Retinal pigment epithelial cell (primary cell): Measurements from ENCODE around the gene RASL11B.

ENCODE experiments used
- DNase-seq: peaks from one replicate; pipeline ENCODE4 v3.0.0-alpha.2; 2010; ENCODE audit warnings: low read depth
- H3K4me3 ChIP-seq: 2 replicates; pipeline ENCODE4 v1.5.1; 2011; ENCODE audit warnings: mild to moderate bottlenecking, low read length, control low read depth, moderate library complexity
- TF ChIP-seq, protein P1 (sequence below): conservative IDR thresholded peaks from 2 replicates; pipeline ENCODE4 v1.5.1; 2011; ENCODE audit warnings: low read depth, low read length, control low read depth, inconsistent platforms

RASL11B gene

DNA sequence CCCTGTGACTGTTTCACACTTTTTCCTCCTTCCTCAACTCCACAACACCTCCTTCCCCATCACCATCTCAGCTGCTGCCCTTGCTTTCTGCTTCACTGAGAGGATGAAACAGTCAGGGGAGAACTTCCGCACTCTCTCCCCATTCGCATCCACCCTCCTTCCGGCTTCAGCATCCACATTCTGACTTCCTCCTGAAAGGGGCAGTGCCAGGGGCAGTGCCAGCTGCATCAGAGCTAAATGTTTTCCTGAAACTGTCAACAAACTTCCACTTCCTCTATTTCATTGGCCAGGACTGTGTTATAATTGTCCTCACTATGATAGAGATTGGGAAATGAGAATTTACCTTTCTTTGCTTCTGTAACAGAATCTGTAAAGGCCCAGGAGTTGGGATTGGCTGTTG, 18.2 kb upstream of the RASL11B start:
- TF ChIP-seq, protein P1, sequence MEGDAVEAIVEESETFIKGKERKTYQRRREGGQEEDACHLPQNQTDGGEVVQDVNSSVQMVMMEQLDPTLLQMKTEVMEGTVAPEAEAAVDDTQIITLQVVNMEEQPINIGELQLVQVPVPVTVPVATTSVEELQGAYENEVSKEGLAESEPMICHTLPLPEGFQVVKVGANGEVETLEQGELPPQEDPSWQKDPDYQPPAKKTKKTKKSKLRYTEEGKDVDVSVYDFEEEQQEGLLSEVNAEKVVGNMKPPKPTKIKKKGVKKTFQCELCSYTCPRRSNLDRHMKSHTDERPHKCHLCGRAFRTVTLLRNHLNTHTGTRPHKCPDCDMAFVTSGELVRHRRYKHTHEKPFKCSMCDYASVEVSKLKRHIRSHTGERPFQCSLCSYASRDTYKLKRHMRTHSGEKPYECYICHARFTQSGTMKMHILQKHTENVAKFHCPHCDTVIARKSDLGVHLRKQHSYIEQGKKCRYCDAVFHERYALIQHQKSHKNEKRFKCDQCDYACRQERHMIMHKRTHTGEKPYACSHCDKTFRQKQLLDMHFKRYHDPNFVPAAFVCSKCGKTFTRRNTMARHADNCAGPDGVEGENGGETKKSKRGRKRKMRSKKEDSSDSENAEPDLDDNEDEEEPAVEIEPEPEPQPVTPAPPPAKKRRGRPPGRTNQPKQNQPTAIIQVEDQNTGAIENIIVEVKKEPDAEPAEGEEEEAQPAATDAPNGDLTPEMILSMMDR, result no peak
- no peak for DNase-seq
- H3K4me3 ChIP-seq, result no peak overlapping the region

DNA sequence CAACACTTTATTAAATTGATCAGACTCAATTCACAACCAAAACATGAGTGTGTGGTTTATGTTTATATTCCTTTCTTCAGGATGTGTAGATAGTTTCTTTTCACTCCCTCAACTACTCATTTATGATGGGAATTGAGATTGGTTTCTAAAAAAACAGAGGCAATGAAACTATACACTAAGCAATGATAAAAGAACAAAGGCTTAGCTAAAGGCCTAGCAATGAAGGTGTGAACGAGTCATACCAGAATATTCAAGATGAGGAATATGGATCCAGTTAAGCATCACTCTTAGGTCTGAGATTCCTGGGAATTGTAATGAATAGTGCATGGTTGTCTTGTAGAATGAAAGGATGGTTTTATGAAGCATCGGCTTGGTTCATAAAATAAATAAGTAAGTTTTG, 17.5 kb upstream of the RASL11B start:
- TF ChIP-seq, protein P1, result no peak
- DNase-seq, result no peak
- H3K4me3 ChIP-seq, result no peak overlapping the region

DNA sequence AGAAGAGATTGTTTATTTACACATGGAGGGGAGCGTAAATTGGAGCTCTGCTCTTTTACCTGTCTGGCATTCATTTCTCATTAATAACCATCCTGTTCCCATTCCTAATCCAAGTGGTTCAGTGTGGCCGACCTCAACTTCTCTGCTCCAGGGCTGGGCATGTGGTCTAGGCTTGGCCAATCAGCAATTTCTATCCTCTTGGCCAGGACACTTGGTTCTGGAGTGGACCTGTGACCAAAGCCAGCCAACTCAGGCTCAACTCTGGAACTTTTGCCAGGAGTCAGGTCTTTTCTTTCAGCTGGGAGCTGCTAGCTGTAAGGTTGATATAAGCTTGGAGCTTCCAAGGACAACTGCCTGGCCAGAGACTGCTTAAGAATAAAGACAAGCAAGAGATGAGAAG, 15.6 kb upstream of the RASL11B start:
- no peak overlapping the region for H3K4me3 ChIP-seq
- TF ChIP-seq, protein P1, result no peak
- no peak for DNase-seq

DNA sequence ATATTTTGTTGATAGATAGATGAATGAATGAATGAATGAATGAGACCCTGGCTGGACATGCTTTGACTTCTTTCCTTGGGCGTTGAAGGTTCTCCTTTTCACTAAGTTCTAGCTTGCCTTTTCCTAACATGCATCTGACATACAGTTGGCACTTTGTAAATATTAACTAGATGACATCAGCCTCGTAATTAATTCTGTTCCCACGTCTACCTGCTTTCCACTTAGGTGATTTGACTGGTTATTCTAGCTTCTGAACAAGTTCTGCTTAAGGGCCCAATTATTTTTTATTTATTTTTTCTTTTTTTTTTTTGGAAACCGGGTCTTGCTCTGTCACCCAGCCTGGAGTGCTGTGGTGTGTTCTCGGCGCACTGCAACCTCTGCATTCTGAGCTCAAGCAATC, 13.9 kb upstream of the RASL11B start:
- no peak for DNase-seq
- TF ChIP-seq, protein P1, result no peak
- no peak overlapping the region for H3K4me3 ChIP-seq

DNA sequence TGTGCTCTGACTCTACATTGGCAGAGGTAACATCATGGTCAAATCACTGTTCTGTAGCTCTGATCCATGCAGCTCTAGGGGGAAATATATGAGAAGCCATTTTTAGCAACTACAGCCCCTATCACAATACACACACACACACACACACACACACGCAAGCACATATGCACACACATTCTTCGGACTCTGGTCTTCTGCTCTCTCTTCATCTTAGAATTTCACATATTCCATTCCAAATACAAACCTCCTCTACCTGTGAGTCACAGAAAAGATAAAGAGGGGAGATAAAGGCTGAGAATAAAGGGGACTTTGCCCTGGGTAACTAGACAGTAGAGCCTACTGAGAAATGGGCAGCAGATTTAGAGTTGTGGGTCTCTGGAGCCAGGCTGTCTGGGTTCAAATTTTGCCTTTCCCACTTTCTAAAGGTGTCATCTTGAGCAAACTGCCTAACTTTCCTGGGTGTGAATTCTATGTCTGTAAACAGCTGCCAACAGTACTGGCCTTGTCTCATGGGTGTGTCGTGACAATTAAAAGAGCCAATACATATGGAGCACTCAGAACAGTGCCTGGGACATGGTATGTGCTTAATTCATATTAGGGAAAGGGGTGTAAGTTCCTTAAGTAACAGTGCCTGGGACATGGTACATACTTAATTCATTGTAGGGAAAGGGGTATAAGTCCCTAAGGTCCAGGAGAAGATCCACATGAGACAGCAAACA, 11.6 kb upstream of the RASL11B start:
- no peak for DNase-seq
- TF ChIP-seq, protein P1, result no peak
- no peak overlapping the region for H3K4me3 ChIP-seq

DNA sequence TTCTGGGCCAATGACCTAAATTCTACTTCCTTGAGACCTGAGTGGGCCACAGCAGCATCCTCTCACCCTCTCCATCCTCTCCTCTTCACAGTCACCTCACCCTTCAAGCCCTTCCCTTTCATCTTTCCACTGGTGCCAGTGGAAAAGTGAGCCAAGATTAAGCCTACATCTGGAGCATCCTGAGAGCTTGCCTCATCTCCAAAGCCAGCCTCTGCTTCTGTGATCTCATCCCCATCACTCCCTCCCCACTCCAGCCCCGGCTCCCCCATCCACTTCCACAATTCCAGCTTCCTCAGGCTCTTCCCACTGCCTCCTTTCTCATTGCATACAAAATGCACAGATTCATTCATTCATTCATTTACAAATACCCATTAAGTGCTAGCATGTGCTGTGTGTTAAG, 10.1 kb upstream of the RASL11B start:
- H3K4me3 ChIP-seq, result no peak overlapping the region
- TF ChIP-seq, protein P1, result no peak
- DNase-seq, result no peak

DNA sequence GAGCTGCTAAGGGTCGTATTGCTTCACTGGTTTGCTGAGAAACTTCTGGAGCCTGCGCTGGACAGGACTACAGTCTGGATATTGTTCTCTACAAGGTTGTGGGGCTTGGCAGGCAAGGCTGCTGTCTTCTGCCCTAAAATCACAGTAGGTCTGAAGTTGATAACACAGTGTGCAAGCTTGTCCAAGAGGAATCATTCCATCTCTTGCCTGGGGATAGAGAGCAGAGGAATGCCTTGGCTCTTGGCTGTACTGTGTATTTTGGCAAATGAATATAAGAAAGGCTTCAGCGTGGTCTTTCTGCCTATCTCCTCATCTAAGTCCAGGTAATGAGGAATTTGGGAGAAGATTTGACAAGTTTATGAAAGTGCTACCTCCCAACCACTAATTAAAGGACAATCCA, 9.4 kb upstream of the RASL11B start:
- TF ChIP-seq, protein P1, result no peak
- no peak for DNase-seq
- H3K4me3 ChIP-seq, result no peak overlapping the region
